ENCODE results near the gene IKZF1.

DNA sequence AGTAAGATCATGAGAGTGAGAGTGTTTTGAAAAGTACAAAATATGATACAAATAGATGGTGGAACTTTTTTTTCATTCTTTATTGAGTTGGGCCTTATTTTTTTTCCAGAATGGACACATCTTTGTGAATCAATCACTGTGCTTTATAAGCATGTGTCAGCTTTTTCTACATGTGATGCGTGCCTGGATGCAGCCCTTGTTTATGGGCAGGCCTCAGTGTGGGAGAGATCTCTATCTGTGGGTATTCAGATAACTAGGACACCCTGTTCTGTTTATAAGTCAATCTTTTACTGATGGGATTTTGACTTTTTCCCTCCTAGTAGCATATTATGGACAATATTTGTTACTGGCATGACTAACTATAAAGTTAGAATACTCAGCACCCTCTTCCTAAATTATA lies 42.9 kb upstream of the IKZF1 start:
- TF ChIP-seq, protein P1, sequence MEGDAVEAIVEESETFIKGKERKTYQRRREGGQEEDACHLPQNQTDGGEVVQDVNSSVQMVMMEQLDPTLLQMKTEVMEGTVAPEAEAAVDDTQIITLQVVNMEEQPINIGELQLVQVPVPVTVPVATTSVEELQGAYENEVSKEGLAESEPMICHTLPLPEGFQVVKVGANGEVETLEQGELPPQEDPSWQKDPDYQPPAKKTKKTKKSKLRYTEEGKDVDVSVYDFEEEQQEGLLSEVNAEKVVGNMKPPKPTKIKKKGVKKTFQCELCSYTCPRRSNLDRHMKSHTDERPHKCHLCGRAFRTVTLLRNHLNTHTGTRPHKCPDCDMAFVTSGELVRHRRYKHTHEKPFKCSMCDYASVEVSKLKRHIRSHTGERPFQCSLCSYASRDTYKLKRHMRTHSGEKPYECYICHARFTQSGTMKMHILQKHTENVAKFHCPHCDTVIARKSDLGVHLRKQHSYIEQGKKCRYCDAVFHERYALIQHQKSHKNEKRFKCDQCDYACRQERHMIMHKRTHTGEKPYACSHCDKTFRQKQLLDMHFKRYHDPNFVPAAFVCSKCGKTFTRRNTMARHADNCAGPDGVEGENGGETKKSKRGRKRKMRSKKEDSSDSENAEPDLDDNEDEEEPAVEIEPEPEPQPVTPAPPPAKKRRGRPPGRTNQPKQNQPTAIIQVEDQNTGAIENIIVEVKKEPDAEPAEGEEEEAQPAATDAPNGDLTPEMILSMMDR (IDR thresholded peaks at IDR 0.05): no peak
- TF ChIP-seq POLR2A (IDR thresholded peaks at IDR 0.05): no peak

All from adrenal gland (tissue), 5 donors.